Lower leg skin (tissue), 4 donors: ENCODE measurements around the gene DTNBP1. TPM values are rescaled to one million over a fixed set of nuclear protein-coding genes. Genes with fewer than 3 reads are reported as not detected.

Source experiments
- DNase-seq, 2 donors: peaks; one replicate each; pipeline ENCODE4 v3.0.0-alpha.2; 2019; ENCODE audit warnings: low spot score in 2 of 2
- H3K4me3 ChIP-seq: fragments of 200-600 bp; sonication (generic); 2 replicates; pipeline ENCODE4 v1.5.1; 2017; ENCODE audit warnings: mild to moderate bottlenecking, low read depth; ENCODE audit not compliant: poor library complexity, severe bottlenecking
- CTCF ChIP-seq, 3 donors: fragments of 450-650 bp; IDR thresholded peaks; one replicate each; pipeline ENCODE4 v1.5.1; 2016; ENCODE audit warnings: antibody characterized with exemption in 3 of 3, mild to moderate bottlenecking in 3 of 3, moderate library complexity in 2 of 3
- POLR2A ChIP-seq, 2 donors: fragments of 450-650 bp; IDR thresholded peaks; one replicate each; pipeline ENCODE4 v1.6.1; 2016 to 2017; ENCODE audit warnings: antibody characterized with exemption in 2 of 2, mild to moderate bottlenecking in 1 of 2, moderate library complexity in 1 of 2
- WGBS, 2 donors: methylation state at CpG; one replicate each; pipeline ENCODE4 v1.1.5; 2018; 5-methylcytosine and 5-hydroxymethylcytosine counted together
- intact Hi-C: fragments of 100-400 bp; cut with DNase I; formaldehyde crosslinking; loops from one replicate; pipeline ENCODE4 v1.15.0; 2023; ENCODE audit warnings: low total_unique reads
- total RNA-seq, 4 donors: library from RNA; depleted of rRNA; stranded (reverse); fragments of >200 nt; gene quantifications; one replicate each; pipeline ENCODE4 v1.1.0, GENCODE V29; 2016

Gene DTNBP1
- total RNA-seq, 4 donors from 2014 or later, result 9.4 to 13.2 (median 11.6) TPM

DNA sequence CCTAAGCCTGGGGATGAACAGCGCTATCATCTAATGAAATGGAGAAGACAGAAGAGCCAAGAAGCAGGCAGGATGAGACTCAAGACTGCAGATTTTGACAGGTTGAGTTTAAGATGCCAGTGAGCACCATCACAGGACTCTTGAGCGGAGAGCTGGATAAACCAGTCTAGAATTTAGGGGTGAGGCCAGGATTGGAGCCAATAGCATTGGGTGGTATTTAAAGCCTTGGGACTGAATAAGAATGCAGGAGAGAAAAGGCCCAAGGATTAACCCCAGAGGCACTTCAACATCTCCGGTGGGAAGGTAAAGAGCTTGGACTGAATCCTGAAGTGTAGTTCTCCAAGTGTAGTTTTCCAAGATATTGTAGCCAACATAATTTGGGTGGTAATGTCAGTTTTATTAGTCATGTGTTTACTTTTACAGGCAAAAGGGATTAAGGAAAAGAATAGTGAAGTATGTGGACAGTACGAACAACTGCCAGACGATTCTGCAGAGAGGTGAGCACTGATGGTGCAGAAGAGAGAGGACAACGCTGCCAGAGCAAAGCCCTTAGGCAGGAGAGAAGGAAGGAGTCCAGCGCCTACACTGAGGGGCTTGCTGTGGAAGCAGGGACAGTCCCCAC, 85.2 kb downstream of the DTNBP1 start:
- WGBS, 2 donors, result 62 to 65% methylated on average over 7 of the region's 7 CpGs
- DNase-seq, result no peak
- intact Hi-C loops, result no loop called here
- no peak overlapping the region for H3K4me3 ChIP-seq
- no peak for TF ChIP-seq POLR2A (IDR thresholded peaks at IDR 0.05)
- TF ChIP-seq CTCF (IDR thresholded peaks at IDR 0.05), result no peak

GRCh38 chr6:15577106-15577505, 85.7 kb downstream of the DTNBP1 start:
- no peak for DNase-seq
- intact Hi-C loops, result no loop called here
- TF ChIP-seq POLR2A (IDR thresholded peaks at IDR 0.05) (no peak), CTCF (IDR thresholded peaks at IDR 0.05) (no peak)
- H3K4me3 ChIP-seq, result no peak overlapping the region
- 79 to 80% methylated on average over 8 of the region's 8 CpGs for WGBS, 2 donors

GRCh38 chr6:15575357-15576033, 87.3 kb downstream of the DTNBP1 start:
- H3K4me3 ChIP-seq, result no peak overlapping the region
- no peak for DNase-seq
- intact Hi-C loops, result no loop called here
- 87 to 93% methylated on average over 5 of the region's 5 CpGs for WGBS, 2 donors
- TF ChIP-seq CTCF (IDR thresholded peaks at IDR 0.05) (no peak), POLR2A (IDR thresholded peaks at IDR 0.05) (no peak)

GRCh38 chr6:15574486-15574885, 88.3 kb downstream of the DTNBP1 start:
- intact Hi-C loops, result no loop called here
- no peak for DNase-seq
- WGBS, 2 donors, result 76 to 85% methylated on average over 3 of the region's 3 CpGs
- H3K4me3 ChIP-seq, result no peak overlapping the region
- no peak for TF ChIP-seq CTCF (IDR thresholded peaks at IDR 0.05)
- no peak for TF ChIP-seq POLR2A (IDR thresholded peaks at IDR 0.05)

GRCh38 chr6:15574023-15574422, 88.8 kb downstream of the DTNBP1 start:
- DNase-seq, result no peak
- H3K4me3 ChIP-seq, result no peak overlapping the region
- intact Hi-C loops, result no loop called here
- TF ChIP-seq CTCF (IDR thresholded peaks at IDR 0.05) (no peak), POLR2A (IDR thresholded peaks at IDR 0.05) (no peak)
- WGBS, 2 donors, result 69 to 70% methylated on average over 4 of the region's 4 CpGs
